ENCODE data around the gene TBC1D22B. TPM values are rescaled to one million over a fixed set of nuclear protein-coding genes. Genes with fewer than 3 reads are reported as not detected.

Gene TBC1D22B
- total RNA-seq, 2 donors from 2014 or later: 7.7 to 11.6 TPM

GRCh38 chr6:37302086-37302686, 44.6 kb downstream of the TBC1D22B start:
- Histone ChIP-seq H3K9me3 (no peaks in the 10 kb centered on the region), H3K27me3 (replicated peaks; ENCODE audit: insufficient read depth) (no peaks in the 10 kb centered on the region), H3K4me1 (ENCODE audit: control insufficient read depth in 1 of 2, low read depth in 2 of 2) (no peaks in the 10 kb centered on the region), H3K36me3 (peaks cover 11% of the 10 kb centered on the region), H3K27ac (no peak overlapping the region), H3K4me3 (no peak overlapping the region)
- TF ChIP-seq, protein P1, sequence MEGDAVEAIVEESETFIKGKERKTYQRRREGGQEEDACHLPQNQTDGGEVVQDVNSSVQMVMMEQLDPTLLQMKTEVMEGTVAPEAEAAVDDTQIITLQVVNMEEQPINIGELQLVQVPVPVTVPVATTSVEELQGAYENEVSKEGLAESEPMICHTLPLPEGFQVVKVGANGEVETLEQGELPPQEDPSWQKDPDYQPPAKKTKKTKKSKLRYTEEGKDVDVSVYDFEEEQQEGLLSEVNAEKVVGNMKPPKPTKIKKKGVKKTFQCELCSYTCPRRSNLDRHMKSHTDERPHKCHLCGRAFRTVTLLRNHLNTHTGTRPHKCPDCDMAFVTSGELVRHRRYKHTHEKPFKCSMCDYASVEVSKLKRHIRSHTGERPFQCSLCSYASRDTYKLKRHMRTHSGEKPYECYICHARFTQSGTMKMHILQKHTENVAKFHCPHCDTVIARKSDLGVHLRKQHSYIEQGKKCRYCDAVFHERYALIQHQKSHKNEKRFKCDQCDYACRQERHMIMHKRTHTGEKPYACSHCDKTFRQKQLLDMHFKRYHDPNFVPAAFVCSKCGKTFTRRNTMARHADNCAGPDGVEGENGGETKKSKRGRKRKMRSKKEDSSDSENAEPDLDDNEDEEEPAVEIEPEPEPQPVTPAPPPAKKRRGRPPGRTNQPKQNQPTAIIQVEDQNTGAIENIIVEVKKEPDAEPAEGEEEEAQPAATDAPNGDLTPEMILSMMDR (IDR thresholded peaks at IDR 0.05): no peak
- no peak for DNase-seq (ENCODE audit: low spot score)
- no peak for ATAC-seq (ENCODE audit: insufficient number of reproducible peaks, low FRiP score, low read depth)

DNA sequence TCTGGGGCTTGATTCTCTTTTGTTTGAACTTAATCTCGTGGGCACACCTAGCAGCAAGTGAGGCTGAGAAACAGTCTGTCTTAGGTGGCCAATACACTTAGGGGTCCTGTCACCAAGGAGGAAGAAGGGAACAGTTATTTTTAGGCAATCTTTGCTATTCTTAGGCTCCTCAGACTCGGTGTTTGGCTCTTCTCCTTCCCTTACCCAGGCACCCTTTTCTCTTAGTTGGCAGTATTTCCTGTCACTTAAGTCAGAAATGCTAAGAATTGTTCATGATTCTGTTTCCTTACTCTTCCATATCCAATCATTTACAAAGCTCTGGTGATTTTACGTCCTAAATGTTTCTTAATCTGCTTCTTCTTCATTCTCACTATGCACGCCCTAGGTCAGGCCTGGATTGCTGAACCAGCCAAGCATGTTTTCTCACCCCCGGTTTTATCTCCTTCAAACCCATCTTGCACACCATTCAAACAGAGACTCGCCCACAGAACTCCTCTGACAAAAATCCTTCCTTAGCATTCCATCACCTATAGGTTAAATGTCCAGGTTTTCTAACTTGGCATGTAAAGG, 45.6 kb downstream of the TBC1D22B start:
- Histone ChIP-seq H3K27ac (no peak overlapping the region), H3K4me3 (no peak overlapping the region), H3K4me1 (ENCODE audit: control insufficient read depth in 1 of 2, low read depth in 2 of 2) (peaks cover 4 to 8% of the 10 kb centered on the region in 2 donors), H3K27me3 (replicated peaks; ENCODE audit: insufficient read depth) (no peaks in the 10 kb centered on the region), H3K9me3 (no peaks in the 10 kb centered on the region), H3K36me3 (peaks cover 11% of the 10 kb centered on the region)
- ATAC-seq (ENCODE audit: insufficient number of reproducible peaks, low FRiP score, low read depth) (no peak), DNase-seq (ENCODE audit: low spot score) (no peak)
- TF ChIP-seq, protein P1 (IDR thresholded peaks at IDR 0.05): no peak

GRCh38 chr6:37303891-37304503, 46.4 kb downstream of the TBC1D22B start:
- ATAC-seq (ENCODE audit: insufficient number of reproducible peaks, low FRiP score, low read depth) (no peak), DNase-seq (ENCODE audit: low spot score) (no peak)
- H3K36me3 ChIP-seq: peaks cover 11% of the 10 kb centered on the region
- no peak overlapping the region for H3K27ac ChIP-seq
- TF ChIP-seq, protein P1 (IDR thresholded peaks at IDR 0.05): peak; percentile 57
- no peaks in the 10 kb centered on the region for H3K9me3 ChIP-seq
- peaks cover 8 to 16% of the 10 kb centered on the region in 2 donors for H3K4me1 ChIP-seq (ENCODE audit: control insufficient read depth in 1 of 2, low read depth in 2 of 2)
- H3K27me3 ChIP-seq (replicated peaks; ENCODE audit: insufficient read depth): no peaks in the 10 kb centered on the region
- H3K4me3 ChIP-seq: no peak overlapping the region

DNA sequence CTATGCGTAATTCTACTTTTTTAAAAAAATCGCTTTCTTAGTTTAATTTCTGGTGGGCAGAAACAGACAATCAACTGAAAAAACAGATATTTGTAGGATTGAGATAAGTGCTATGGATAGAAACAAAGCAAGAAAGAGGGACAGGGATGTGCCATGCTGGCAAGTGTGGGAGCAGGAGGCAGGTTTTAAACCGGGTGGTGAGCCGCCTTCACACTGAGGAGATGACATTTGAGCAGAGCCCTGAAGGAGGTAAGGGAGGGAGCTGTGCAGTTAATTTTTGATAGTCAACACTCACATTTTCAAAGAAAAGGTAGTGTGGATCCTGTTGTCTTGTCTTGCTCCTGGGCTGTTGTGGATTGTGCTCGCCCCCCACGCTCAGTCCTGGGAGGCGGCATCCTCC, 47.2 kb downstream of the TBC1D22B start:
- DNase-seq (ENCODE audit: low spot score): no peak
- ATAC-seq (ENCODE audit: insufficient number of reproducible peaks, low FRiP score, low read depth): no peak
- Histone ChIP-seq H3K36me3 (peaks cover 11% of the 10 kb centered on the region), H3K27me3 (replicated peaks; ENCODE audit: insufficient read depth) (no peaks in the 10 kb centered on the region), H3K4me3 (no peak overlapping the region), H3K27ac (no peak overlapping the region), H3K4me1 (ENCODE audit: control insufficient read depth in 1 of 2, low read depth in 2 of 2) (peaks cover 8 to 19% of the 10 kb centered on the region in 2 donors), H3K9me3 (no peaks in the 10 kb centered on the region)
- TF ChIP-seq, protein P1 (IDR thresholded peaks at IDR 0.05): no peak

GRCh38 chr6:37305841-37306425, 48.4 kb downstream of the TBC1D22B start:
- DNase-seq (ENCODE audit: low spot score) (no peak), ATAC-seq (ENCODE audit: insufficient number of reproducible peaks, low FRiP score, low read depth) (no peak)
- peaks cover 8 to 19% of the 10 kb centered on the region in 2 donors for H3K4me1 ChIP-seq (ENCODE audit: control insufficient read depth in 1 of 2, low read depth in 2 of 2)
- TF ChIP-seq, protein P1 (IDR thresholded peaks at IDR 0.05): no peak
- H3K4me3 ChIP-seq: no peak overlapping the region
- H3K9me3 ChIP-seq: no peaks in the 10 kb centered on the region
- H3K36me3 ChIP-seq: peaks cover 11% of the 10 kb centered on the region
- no peak overlapping the region for H3K27ac ChIP-seq
- no peaks in the 10 kb centered on the region for H3K27me3 ChIP-seq (replicated peaks; ENCODE audit: insufficient read depth)

Measured in thoracic aorta (tissue), 2 donors.